GM19025 (cell line): ENCODE results near the gene VSTM2L.
"Not testable (repeated sequence)": the region's sequence is repeated elsewhere in the genome, so short reads cannot be mapped to it uniquely, and the experiment has no call there.

ENCODE experiments used
- ATAC-seq: cut with Tn5 transposase; IDR thresholded peaks from one replicate; pipeline ENCODE4 v1.9.1; 2021; ENCODE audit warnings: mild to moderate bottlenecking, low read depth, moderate library complexity; ENCODE audit not compliant: unreplicated experiment

VSTM2L gene, protein sequence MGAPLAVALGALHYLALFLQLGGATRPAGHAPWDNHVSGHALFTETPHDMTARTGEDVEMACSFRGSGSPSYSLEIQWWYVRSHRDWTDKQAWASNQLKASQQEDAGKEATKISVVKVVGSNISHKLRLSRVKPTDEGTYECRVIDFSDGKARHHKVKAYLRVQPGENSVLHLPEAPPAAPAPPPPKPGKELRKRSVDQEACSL

DNA sequence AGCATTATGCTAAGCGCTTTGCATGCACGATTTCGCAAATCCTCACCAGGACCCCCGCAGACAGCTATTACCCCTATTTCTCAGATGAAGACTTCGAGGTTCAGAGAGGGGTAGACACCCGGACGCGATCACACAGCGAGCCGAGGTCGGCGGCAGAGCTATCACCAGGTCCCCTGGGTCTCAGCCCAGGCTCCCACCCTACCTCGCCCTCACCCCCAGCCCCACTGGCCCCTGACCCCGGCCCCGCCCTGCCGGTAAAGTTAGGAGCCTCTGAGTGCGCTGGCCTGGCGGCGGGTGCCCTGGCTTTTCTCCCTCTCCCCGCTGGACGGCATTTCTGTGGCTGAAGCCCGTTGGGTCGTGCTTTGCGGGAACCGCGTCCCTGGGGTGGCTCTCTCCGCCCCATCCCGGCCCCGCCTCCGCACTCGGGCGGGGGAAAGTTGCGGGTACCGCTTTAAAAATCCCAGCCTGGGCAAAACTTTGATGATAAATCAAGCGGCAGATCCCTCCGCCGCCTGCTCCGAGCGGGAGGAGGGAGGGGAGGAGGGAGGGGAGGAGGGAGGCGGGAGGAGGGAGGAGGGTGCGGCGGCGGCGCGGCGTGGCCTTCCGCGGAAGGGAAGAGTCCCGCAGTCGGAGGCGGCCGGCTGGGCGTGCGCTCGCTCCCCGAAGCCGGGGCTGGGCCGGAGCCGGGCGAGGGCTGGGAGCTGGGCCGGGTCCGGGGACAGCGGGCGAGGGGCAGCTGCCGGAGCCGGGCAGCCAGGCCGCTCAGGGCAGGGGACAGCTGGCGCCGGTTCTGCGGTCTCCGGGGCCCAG, at the start of gene VSTM2L:
Gene VSTM2L, plus strand, starts transcription at position 624 of the 810 bp plus-strand sequence. CDS start 224 bp downstream, outside the sequence.
- ATAC-seq, result no peak

DNA sequence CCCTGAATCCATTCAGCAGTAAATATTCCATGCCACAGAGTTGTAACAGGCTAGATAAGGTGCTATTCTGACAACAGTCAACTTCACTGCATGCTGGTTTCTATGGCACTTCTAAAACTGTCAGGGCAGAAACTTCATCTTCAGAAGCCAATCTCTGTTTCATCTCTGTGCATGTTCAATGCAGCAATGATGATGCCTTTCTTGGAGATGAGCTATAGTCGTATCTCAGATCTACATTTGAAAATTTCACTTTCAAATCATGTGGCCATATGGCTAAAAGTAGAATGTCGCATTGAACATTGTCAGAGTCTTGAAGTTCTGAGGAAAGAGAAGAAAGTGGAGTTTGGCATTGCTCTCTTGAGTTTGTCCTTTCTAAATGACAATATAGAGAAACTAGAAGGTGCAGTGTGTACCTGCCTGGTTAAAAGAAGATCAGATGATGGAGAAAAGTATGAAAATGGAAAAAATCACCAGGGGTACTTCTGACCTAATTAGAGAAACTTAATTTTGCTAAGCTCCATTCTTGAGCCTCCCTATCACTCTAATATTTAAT, 49.0 kb upstream of the VSTM2L start:
- peak; percentile 64 for ATAC-seq

DNA sequence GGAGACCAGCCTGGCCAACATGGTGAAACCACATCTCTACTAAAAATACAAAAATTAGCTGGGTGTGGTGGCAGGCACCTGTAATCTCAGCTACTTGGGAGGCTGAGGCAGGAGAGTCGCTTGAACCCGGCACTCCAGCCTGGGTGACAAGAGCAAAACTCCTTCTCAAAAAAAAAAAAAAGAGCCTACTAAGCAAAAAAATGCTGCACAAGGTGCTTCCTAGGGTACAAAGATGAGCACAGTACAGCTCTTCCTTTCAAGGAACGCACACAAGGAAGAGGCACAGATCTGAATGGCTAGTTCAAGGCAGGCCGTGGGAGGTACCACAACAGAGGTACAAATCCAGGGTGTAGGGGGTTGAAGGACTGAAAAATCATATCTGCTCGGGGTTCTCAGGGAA, 46.9 kb upstream of the VSTM2L start:
- ATAC-seq, result not testable (repeated sequence)

DNA sequence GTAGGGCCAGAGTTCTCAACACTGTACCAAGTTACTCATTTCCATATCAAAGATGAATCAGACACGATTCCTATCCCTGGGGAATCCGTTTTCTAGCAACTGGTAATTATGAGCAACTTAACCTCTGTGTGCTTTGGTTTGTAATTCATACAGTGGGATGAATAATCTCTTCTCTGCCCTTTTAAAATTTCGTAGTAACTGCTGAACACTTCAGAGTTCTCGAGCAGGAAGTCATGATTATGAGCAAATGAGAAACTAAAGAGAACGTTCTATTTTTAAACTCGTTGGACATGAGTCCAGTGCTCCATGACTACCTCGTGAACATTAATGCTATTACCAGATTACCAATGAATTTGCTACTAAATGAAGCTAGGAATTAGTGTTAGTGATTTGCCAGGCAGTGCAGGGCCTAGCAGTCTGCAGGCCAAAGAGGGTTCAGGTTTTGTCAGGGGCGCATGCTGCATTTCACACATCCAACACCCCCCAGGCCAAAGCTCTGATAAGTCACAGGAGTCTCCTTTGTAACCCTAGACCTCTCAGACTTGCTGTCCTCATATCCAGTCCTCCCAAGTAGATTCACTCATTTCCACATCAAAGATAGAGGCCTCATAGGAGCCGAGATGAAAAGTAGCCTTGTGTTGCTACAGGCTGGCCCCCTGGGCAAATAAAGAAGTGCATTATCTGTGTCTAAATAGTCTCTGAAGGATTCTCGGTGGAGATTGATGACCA, 45.8 kb upstream of the VSTM2L start:
- no peak for ATAC-seq

DNA sequence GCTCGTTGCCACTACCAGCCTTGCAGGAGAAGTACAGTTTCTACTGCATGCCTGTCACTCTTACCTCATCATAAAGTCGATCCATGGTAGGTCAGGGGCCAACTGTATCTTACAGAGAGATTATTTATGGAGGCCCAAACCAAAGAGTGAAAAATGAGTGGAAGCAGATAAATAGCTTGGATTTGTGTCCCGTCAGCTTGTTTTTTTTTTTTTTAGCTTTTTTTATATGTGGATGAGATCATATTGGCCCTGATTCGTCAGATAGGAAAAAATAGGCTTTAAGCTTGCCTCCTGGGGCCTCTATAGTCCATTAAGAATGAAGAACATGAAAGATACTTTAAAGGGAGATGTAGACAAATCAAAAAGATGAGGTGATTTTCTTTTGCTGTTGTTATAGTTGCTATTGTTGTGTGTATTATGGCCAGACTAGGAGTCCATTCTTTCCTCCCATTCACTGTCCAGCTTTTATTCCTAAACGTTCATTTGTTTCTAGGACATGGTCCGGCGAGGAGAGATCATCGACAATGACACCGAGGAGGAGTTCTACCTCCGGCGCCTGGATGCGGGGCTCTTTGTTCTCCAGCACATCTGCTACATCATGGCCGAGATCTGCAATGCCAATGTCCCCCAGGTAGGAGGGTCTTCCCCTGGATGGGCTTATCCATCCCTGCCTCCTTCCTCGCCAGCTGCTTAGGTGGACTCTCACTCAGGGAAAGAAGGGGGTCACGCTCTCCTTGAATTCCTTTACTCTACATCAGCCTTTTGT, 43.3 kb upstream of the VSTM2L start:
- ATAC-seq, result no peak

DNA sequence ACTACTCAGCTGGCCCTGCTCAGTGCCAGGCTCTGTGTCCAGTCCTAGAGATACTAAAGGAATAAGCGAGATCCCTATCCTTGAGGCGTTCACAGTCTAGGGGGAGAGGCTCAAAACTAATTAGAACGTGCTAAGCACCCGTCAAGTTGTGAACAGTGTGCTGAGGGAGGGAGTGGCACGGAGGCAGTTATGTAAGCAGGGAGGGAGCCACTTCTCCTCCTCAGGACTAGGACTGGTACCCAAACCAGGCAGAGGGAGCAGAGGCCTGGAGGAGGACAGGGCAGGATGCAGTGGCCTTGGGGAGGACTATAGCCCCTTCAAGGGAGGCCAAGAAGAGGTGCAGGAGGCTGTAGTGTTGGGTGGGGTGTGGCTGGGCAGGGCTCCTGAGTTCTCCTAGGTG, 39.6 kb upstream of the VSTM2L start:
- ATAC-seq, result no peak

DNA sequence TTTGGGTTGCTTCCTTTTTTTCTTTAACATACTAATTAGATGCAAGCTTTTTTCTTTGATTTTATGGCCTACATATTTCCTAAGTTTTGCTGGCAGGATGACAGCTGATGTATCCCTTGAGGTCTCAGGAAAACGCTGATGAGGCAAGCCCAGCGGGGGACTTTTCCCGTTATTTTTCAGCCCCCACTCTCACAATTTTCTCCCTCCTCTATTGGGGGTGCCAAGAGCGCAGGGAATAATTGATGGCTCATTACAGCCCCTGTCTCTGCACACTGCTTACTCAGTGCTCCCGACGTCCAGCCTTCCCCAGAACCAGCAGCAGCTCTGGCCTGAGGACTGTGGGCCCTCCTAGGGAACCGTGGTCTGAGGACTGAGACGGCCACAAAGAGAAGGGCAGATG, 38.6 kb upstream of the VSTM2L start:
- ATAC-seq, result no peak

DNA sequence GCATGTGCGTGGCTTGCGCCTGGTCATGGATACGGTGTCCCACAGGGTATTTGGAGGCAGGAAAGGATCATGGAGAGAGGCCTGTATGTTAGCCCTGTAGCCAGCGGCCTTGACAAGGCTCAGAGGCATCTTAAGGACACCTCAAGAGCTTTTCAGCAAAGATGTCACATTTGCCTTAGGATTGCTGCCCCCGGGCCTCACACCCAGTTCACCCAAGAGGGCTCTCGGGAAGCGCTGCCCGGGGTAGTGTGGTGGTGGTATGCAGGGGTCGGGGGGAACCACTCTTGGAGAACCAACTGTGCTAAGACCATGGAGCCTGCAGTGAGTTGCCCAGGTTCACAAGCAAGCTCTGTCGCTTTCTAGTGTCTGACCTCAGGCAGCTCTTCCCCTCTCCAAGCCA, 36.9 kb upstream of the VSTM2L start:
- ATAC-seq, result no peak

DNA sequence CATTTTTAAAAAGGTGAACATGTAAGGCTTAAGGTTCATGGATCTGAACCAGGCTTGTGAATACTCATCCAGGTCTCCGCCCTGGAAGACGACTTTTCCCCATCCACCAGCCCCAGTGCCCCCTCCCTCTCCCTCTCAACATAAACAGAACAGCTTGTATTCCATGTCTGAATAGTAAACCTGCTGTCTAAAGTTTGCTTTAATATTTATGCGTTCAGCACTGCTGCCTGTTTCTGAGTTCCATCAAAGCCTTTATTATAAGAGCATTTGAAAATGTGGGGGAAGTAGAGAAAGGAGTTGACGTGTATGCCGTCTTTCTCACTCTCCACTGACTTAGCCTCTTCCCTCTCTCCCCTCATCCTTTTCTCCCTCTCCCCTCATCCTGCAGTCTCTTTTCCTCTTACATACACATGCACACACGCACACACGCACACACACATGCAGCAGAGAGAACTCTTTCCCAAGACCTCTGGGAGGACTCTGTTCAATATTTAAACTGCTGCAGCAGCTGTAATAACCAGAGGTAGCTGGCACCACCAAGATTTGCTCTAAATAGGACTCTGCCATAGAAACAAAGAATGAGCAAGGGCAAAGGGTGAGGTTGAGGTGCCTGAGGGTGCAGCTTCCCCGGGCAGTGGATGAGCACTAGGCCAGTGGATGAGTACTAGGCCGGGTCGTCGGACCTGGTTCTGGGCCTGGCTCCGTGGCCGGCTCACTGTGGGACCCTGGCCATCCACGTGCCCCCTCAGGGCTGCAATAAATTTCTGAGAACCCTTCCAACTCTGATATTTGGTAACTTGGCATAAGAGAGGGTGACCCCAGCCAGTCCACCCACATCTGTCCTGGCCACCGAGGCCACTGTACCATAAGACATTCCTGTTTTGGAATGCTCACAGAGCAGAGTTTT, 35.4 kb upstream of the VSTM2L start:
- ATAC-seq, result no peak

DNA sequence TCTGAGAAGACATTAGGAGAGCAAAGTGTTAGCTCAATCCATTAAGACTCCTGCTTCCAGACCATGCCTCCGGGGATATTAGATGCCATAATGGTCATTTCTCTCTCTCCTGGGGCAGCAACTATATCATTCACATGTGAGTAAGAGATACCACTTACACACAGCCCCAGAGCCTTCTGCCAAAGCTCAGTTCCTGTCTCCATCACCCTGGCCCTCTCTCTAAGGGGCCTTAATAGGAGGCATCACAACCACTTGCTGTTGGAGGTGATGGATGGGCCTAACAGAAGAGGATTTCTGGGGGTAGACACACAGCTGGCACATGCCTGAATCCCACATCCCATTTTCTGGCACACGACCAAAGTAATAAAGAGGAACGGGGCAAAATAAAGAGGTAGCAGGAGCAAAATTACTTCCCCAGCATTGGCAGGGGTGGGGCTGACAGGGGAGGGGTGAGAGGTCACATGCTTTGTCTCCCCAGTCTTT, 34.0 kb upstream of the VSTM2L start:
- no peak for ATAC-seq

DNA sequence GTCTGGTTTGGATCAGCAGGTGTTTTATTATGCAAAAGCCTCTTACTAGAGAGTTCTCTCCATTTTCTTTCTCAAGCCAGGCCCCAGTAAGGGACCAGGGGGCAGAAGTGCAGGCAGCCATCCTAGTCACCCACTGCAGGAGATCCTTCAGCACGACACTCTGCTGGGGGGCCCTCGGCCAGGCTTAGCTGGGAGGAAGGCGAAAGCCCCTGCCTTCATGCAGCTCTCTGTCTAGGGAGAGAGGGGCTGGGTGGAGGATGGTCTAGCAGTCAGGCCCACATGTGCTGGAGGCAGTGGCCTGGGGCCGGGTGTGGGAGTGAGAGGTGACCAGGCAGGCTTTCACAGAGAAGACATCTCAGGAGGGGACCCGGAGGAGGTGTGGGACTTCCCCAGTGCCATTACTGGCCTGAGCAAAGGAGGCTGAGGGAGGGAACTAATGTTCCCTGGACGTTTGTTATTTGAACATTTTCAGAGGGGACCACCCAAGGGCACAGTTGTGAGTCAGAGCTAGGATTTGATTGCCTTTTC, 33.5 kb upstream of the VSTM2L start:
- ATAC-seq, result no peak

DNA sequence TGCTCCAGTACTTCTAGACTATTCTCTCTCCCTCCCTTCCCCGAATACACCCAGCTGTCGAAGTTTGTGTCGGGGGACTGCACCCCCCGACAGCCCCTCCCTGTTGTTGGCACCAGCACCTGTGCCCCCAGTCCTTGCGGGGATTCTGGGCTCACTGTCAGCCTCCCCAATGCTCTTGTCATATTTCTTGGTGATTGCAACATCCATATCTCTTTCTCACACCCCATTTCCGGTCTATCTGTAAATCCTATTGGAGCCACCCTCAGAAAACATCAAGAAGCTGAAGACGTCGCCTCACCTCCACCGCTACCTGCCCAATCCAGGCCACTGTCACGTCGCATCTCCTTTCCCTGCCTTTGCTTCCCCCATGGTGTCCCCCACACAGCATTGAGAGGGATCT, 32.6 kb upstream of the VSTM2L start:
- ATAC-seq, result no peak

DNA sequence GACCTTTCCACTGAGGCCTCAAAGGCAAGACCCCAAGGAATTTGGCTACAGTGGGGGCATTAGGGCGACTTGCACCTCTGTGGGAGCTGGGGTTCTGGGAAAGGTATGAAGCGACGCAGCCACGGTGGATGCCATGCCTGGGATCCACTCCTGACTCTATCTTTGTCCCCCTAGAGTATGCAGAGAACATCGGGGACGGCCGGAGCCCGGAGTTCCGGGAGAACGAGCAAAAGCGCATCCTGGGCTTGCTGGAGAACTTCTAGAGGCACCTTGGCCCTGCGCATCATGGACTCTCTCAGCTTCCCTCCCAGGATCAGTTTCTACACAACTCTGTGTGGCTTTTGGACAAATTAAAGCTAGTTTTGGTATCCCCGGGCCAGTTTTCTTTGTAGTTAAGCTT, 31.2 kb upstream of the VSTM2L start:
- ATAC-seq, result no peak

DNA sequence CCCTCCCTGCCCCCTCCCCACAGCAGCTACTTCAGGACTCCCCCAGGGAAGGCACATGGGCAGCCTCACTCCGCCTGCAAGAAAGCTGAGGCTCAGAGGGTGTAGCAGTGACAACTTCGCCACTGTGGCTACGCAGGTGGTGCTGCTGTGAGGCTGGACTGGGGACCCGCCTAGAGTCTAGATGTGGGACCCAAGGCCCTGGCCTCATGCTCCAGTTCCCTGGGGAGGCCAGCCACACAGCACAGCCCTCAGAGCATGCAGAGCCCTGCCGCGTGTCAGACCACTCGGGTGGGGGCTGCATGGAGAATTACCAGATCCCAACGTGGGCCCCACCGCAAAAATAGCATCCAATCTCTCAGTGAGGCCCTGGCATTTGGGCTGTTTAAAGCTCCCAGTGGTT, 30.8 kb upstream of the VSTM2L start:
- ATAC-seq, result no peak

DNA sequence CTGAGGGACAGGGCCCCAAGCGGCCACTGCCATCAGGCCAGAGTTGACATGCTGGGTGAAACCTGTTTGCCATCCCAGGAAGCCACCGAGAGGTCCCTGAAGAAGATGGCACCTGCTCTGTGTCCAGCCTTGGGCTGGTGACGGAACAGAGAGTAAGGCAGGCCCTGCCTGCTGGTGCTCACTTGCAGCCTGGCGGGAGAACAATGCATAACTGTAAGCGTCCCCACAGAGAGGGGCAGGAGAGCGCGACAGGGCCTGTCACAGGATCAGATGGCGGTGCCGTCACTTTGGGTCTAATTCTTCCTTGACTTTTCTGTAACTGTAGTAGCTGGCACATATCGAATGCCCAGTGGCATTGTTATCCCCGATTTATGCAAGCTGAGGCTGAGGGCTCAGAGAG, 29.0 kb upstream of the VSTM2L start:
- no peak for ATAC-seq

DNA sequence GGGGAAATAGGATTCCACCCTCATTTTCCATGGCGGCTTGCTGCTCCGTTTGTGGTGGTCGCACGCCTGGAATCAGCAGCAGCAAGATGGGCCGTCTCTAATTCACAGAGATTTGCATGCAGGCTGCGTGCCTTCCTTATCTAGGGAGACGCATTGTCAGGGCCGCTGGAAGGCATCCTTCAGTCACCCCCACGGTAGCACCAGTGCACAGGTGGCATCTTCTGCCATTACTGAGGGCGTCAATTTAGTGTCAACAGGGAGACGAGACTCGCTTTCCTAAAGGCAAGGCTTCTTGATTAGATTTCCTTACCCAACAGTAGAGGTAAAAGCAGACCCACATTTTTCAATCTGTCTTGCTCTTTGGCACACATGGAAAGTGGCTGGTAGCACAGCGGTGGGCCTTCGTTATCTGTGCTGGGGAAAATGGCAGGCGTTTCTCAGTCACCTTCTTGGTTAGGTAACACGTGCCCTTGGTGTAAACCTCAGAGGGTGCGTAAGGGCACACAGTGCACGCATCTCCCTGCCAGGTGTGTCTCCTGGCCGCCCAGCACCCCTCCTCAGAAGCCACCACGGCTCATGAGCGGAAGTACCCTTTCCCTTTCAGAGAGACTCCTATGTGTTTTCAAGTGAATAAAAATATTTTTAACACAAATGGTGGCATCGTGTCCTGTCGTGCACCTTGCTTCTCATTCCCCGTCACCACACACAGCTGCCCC, 27.3 kb upstream of the VSTM2L start:
- ATAC-seq, result no peak

DNA sequence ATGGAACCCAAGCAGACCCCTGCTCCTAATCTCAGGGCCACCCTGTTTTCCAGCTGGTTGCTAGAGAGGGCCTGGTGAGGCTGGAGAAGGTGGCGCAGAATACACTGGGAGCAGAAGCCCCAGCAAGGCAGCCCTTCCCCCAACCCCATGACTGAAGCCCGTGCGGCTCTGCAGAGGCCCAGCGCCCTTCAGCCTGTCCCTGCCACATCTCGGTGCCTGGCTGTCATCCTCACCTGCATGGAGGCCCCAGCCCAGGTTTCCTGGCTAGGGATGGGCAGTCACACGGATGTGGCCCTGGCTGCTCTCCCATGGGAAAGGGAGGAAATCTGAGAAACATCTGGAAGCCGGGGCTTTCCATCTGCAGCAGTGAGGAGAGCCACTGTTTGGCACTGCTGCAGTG, 26.1 kb upstream of the VSTM2L start:
- ATAC-seq, result no peak
